Stimulated activated CD8-positive, alpha-beta memory T cell treated with anti-CD3 and anti-CD28 coated beads, Interleukin-15, amount 100 ng/mL, for 48 hours (primary cell): ENCODE data around the gene PRF1.
"Not testable (repeated sequence)": the region's sequence is repeated elsewhere in the genome, so short reads cannot be mapped to it uniquely, and the experiment has no call there.

Experiments
- DNase-seq, 2 donors: peaks; one replicate each; pipeline ENCODE4 v3.0.0-alpha.2; 2020; ENCODE audit warnings: low read depth in 2 of 2

The PRF1 gene

DNA sequence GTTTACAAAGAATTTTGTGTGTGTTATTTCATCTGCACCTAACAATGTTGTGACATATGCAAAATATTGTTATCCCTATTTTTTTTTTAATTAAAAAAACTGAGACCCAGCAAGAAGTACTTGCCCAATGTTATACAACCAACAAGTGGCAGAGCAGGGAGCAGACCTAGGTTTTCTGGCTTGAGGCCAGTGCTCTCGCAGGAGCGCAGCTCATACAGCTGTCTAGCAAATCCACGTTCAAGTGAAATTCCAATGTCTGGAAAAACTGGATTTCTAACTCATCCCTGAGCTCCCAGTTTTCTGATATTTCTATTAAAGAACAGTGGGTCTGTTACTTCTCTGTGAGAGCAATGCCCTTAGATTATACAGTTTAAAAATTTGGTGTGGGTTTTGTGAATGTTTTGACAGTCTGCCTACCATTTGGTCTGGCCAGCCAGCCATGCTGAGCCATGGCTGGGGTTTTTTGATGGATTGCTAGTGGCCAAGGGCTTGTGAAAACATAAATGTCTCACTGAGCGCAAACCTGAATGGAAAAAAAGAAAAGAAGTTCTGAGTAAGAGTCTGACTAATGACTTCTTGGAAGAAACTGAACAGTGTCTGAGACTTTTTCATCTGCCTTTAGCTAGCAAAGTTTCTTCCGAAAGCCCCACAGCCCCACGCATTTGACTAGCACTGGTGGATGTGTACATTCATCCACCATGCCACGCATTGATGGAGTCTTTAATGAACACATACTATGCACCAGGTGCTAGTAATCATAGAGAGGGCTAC lies 15.4 kb upstream of the PRF1 start:
- peak in 1 of 2 donors; percentile 54 for DNase-seq

DNA sequence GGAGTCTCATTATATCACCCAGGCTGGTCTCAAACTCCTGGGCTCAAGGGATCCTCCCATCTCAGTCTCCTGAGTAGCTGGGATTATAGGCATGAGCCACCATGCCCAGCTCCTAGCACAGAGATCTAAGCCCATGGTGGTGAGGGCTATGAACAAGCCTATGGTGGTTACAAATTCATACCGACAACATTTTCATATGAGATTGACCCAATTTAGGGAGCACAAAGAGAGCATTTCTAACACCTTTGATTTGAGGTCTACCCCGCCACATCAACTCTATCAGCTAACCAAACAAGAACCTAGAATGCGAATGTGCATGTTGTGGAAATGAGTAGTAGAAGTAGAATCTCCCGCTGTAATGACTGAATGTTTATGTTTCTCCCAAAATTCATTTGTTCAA lies 14.2 kb upstream of the PRF1 start:
- no peak for DNase-seq

DNA sequence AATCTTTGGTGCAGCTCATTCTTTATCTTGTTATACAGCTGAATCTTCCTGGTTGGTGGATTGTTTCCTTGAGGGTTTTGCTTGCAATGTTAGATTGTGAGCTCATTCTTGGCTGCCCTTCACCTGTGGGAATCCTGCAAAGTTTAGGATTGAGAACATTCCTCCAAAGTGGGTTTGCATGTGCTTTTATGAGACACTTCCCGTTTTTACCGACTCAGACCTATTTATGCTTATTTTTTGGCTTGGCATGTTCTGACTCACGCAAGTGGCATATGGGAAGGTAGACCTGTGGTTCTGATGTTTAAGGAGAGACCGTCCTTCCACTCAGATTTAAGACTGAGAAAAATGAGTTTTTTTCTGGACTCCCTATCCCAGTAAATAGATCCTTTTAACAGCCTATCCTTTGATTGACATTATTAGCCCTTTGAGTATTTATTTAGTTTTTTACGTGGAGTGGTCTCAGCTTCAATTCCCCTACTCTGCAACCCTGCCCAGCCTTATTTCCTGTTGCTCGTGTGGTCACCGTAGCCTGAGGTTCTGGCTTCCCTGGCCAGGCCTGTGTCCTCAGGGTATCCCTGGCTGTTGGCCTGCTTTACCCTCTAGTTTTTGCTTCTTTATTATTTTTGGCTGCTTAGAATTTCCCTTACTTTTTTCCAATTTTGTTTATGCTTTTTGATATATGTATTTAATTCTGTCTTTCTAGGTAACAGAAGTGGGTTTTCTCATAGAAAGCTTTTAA lies 13.4 kb upstream of the PRF1 start:
- no peak for DNase-seq

DNA sequence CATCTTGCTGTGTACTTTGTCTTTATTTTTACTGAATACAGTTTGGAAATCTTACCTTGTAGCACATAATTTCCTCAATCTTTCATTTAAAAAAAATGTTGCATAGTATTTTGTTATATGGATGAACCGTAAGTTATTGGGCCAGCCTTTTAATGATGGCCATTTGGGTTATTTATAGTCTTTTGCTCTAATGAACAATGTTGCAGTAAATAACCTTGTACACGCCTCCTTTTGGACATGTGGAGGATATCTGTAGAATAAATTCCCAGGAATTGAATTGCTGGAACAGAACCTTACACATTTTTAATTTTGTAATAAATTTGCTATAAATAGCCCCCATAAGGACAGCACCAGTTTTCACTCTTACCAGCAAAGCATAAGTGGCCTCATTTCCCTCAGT lies 12.7 kb upstream of the PRF1 start:
- DNase-seq: no peak

DNA sequence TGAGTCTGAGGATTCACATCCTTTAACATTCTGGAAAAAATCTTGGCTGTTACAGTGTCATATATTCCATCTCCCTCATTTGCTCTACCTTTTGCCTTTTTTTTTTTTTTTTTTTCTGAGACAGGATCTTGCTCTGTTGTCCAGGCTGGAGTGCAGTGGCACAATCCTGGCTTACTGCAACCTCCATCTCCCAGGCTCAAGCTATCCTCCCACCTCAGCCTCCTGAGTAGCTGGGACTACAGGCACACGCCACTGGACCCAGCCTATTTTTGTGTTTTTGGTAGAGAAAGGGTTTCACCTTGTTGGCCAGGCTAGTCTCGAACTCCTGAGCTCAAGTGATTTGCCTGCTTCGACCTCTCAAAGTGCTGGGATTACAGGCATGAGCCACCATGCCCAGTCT lies 11.8 kb upstream of the PRF1 start:
- not testable (repeated sequence) for DNase-seq

DNA sequence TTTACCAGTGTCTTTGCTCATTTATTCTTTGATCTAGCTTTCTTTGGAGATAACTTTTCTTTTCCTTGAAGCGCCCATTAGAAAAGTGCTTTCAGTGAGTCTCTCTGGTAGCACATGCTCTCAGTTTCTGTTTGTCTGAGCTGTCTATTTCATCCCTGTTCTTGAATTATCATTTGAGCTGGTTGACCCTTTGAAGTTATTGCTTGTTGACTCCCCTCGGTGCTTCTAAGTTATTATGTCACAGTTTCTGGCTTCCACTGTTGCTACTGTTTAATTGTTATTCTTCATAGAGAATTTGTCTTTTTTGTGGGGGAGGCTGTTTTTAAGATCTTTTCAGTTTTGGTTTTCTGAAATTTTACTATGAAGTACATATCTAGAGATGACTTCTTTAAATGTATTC lies 11.4 kb upstream of the PRF1 start:
- DNase-seq: no peak

DNA sequence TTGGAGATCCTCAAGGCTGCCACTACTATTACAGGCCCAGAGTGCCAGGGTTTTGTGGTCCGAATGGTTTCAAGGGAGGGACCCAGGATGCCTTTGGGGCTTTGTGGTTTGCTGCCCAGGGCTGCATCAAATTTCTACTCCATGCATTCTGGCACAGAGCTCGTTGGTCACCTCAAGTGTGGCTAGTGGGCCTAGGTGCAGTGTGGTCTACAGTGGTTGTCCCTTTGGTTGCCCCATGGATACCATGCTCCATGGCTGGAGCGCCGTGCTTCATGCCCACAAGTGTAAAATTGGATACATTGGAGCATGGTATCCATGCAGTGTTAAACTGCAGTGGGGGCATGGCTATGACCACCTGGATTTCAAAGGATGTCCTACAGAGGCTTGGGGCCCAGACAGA lies 5.4 kb upstream of the PRF1 start:
- DNase-seq: no peak

DNA sequence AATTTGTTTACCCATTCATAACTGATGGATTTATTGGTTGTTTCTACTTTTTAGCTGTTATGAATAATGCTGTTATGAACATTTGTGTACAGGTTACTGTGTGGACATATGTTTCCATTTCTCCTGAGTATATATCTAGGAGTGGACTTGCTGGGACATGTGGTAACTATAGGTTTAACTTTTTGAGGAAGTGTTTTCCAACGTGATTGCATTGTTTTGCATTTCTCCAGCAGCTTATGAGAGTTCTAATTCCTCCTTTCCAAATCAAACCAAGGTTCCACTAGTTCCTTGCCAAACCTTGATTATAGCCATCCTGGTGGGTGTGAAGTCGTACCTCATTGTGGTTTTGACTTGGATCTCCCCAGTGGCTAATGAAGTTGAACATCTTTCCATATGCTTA lies 2.6 kb upstream of the PRF1 start:
- DNase-seq: no peak

DNA sequence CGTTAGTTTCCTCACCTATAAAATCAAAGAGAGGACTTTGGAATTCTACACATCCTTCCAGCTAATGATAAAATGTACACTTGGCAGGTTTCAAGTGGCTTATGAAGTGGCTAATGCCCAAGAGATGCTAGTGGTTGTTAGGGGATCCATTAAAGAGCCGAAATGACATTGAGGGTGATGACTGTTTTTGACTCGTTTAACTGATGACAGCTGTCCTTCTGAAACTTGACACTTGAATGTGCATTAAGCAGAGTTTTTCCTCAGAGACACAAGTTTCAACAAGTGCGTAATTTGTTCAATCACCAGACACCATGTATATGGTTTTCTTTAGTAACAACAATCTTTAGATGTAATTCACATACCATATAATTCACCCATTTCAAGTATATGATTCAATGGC lies 1.6 kb upstream of the PRF1 start:
- DNase-seq: no peak

DNA sequence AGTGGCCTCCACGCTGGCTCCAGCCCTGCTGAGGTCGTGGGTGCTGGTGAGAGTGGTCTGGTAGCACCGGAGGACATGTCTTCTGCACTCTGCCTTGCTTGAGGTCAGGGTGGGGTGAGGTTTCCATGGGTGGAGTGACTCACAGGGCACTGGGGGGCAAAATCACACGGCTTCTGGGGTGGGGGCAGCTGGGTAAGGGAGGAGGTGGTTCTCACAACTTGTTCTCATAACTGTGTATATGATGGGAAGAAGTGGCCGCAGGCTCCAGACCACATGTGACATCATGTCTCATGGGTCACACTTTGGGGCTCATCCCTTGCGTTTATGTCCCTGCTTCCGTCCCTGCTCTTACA lies 884 bp upstream of the PRF1 start:
- peak; percentile 47 to 75 for DNase-seq

DNA sequence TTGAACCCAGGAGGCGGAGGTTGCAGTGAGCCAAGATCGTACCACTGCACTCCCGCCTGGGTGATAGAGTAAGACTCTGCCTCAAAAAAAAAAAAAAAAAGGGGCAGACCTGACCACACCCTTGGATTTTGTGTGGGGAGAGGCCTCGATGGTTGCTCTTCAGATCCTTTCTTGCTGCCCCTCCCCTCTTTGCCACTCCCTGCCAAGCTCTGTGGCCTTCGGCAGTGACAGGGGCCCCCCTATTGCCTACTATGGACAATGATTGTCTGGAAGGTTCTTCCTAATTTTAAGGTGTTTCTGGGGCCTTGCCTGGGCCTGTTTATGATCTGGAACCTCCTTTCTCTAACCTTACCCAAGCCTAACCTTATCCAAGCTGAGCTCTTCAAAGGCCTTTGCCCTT lies 795 bp downstream of the PRF1 start:
- DNase-seq: no peak

DNA sequence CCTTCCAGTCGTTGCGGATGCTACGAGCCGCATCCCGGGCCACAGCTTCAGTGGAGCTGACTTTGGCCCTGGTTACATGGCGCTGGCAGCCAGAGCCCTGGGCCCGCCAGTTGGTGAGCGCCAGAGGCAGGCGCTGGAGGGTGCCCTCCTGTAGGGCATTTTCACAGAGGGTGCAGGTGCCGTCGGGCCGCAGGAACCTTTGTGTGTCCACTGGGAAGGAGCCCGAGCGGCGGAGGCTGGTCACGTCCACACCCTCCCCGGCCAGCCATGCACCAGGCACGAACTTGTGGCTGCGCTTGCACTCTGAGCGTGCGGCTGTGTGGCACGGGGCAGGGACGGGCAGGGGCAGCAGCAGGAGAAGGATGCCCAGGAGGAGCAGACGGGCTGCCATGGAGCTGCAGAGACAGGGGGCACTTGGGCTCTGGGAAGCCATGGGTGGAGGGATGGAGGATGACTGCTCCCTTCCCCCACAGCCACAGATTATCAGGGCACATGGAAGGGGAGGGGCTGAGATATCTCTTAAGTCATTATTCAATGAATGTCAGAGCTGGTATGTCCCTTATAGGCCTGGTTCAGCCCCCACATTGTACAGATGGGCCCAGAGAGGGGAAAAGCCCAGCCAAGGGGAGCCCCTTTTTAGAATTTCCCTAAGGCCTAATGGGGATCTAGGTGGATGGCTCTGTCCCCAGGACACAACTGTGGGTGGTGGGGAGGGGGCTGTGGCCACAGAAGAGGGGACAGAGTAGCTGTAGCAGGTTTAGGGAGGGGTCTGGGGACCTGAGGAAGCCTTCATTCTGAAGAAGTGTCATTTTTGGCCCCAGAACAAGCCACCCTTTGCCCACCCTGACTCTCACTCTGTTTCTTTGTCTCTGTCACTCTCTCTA lies 1.8 kb downstream of the PRF1 start:
- DNase-seq: no peak

DNA sequence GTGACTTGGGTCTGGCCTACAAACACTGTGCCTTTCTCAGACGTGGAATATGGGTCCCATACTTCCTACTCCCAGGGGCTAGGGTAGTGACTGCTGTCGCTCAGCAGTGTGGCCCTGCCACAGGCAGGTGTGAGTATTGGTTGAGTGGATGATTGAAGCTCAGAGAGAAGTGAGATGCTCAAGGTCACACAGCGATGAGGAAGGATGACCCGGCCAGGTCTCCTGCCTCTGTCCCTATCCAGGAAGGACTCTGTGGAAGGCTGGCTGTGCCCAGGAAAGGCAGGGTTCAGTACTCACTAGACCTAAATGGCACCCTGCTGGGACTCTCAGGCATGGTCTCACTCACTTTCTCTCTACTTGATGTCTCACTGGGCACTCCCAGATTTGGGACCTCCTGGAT lies 2.8 kb downstream of the PRF1 start:
- DNase-seq: no peak

DNA sequence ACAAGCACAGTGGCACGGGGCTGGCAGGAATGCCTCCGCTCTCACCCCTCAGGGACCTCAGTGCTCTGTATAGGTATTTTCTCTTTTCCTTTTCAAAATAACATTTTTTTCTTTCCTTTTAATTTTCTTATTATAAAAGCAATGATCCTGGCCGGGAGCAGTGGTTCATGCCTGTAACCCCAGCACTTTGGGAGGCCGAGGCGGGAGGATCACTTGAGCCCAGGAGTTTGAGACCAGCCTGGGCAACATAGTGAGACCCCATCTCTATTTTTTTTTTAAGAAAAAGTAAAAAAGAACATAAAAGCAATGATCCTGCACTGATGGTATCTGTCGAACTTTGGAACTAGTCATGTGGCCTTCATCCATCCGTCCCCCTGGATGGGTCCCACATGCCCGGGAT lies 3.2 kb downstream of the PRF1 start:
- DNase-seq: no peak

DNA sequence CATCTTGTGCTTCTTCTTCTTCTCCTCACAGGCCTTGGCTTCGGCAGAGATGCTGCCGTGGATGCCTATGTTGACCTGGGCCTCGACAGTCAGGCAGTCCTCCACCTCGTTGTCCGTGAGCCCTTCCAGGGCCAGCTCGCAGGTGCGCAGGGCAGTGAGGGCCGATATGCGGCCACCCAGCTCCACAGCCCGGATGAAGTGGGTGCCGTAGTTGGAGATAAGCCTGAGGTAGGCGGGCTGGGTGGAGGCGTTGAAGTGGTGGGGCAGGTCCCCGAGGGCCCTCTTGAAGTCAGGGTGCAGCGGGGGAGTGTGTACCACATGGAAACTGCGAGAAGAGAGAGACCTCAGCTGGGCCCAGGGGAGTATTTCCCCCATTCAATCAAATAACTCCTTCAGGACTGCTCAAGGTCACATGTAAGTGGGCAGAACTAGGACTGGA lies 3.7 kb downstream of the PRF1 start:
- DNase-seq: no peak

DNA sequence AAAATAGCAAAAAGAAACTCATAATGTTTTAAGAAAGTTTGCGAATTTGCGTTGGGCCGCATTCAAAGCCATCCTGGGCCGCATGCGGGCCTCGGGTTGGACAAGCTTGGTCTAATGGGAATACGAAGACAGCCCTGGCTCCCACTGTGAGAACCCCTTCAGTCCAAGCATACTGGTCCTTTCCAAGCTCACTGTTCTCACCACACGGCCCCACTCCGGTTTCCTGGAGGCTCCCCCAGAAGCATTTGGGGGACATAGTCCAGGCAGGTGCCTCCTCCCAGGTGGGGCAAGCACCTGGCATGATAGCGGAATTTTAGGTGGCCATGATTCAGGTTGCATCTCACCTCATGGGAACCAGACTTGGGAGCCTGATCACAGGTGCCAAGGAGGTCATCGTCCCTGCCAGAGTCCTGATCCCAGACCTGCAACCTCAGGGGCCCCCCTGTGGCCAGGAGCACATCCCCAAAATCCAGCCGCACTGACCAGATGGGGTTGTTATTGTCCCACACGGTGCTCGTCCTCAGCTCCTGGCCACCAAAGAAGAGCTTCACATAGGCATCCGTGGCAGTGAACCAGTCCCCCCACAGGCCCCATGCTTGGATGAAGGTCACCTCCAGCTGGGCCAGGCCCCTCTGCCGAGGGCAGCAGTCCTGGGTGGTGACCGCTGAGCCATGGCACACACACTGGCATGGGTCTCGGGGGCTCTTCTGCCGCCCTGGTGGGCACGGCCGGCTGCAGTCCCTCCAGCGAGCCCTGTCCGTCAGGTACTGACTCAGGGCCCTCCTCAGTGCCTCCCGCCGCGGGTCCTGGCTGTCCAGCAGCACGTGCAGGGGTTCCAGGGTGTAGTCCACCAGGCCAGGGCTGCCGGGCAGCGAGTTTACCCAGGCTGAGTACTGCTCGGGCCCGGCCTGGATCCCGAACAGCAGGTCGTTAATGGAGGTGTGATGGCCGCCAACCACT lies 4.4 kb downstream of the PRF1 start:
- no peak for DNase-seq

DNA sequence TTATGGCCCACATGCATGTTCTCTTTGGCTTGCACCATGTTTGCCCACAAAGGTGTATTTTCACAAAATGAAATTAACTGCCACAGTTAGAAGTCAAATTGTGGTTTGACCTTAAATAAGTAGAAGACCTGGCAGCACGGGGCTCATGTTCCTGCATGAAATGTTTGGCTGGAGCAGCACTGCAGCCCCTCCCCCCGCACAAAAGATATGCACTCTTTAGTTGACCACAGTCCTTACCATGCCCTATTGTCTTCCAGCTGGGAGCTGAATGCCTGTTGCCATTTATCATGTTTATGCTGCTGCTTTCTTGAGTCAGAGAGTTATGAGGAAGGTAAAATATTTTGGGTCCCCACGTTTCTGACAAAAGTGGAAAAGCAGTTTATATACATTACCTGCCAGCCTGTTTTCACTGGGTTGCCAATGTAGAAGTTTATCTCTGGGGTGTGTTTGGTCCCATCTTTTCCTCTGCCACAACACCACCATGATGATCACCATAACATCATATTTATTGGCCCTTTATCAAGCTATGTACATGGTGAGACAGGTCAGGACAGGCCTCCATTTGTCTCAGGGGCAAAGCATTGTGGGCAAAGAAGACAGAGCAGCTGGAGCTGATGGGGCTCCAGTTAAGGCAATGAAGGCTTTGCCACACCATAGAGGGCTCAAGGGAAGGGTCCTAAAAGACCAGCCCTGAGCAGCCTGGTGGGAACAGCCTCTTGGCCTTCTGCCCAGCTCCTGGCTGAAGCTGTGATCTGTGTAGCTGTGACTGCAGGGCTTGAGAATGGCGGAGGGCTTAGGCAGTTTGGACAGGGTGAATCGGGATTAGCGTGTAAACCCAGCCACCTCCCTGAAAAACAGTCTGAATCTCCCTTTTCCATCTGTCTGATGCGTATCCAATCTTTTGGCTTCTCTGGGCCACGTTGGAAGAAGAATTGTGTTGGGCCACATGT lies 5.4 kb downstream of the PRF1 start:
- DNase-seq: no peak

DNA sequence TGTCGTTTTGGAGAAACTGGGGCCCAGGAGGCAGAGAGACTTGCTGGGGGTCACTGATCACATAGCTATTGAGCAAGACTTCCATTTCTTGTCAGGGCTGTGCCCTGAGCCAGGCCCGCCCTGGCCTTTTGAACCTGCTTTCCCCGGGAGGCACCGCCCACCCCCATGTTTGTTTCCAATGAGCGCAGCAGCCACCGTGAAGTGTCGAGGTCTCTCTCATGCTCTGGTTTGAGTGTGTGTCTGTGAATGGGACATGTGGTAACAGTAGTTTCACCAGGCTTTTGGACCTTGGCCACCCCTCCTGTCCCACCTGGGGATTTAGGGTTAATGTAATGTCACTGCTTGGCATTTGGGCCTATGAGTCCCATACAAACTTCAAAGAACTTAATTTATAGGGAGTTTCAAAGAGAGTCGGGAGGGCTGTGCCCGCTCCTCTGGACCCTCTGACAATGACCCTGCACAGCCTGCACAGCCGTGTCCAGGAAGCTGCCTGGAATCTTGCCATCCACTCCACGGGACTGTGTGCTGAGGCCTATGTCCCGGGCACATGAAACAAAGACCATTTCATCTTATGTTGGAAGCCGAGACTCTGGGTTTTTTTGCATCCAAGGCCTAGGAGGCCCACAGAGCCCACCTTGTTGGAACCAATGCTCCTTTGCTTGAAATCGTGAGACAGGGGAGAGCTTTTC lies 6.3 kb downstream of the PRF1 start:
- no peak for DNase-seq

DNA sequence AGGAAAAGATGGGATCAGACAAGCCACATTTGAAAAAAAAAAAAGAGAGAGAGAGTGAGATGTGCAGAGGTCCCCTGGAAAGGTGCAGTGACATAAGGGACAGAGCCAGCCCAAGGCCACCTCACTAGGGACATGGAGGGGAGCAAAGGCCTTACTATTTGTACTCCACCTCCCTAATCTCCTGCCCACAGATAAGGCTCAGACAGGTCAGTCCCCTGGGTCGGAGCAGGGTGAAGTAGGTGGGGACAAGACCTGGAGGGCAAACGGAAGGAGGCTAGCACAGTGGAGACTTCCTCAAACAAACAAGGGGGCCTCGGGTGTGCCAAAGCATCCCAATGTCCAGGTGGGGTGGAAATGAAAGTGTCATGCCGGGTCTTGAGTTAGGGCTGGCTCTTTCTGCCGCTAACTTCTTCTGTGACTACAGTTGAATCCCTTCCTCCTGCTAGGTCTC lies 7.0 kb downstream of the PRF1 start:
- DNase-seq: no peak

DNA sequence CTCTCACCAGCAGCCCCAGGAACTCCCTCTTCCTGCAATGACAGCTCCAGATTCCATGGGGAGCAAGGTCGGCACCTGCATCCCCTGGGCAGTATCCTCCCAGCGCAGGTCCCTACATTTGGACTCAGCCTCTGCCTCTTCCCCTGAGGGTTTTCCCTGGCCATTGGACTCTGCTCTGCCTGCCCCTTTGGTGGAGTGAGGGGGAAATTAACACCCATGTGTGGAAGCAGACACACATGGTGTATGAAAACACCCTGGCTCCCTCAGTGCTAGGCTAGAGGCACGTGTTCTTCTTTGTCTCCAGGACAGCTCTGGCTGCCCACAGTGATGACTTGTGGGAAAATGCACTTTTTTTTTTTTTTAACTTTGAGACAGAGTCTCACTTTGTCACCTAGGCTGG lies 8.4 kb downstream of the PRF1 start:
- DNase-seq: no peak
